Mesenteric fat pad (tissue), 1 donor: ENCODE measurements around the gene KCNN4. TPM values are rescaled to one million over a fixed set of nuclear protein-coding genes. Genes with fewer than 3 reads are reported as not detected.
"Not testable (repeated sequence)": the region's sequence is repeated elsewhere in the genome, so short reads cannot be mapped to it uniquely, and the experiment has no call there.

Experiments
- DNase-seq: peaks from one replicate; pipeline ENCODE4 v3.0.0-alpha.2; 2020; ENCODE audit warnings: low spot score
- long read RNA-seq: library from polyadenylated mRNA; unstranded; transcript quantifications from one replicate; pipeline ENCODE4 v2.0.0, GENCODE V29; 2020
- total RNA-seq: library from RNA; stranded (reverse); fragmentation: NEBNext Ultra II Directional; extraction: Animal tissue kit (Norgen Biotek cat#: 25700); gene quantifications from one replicate; pipeline ENCODE4 v1.2.1, GENCODE V29; 2021
- donor health status: DM: yes; HTN: yes; CAD: no.

KCNN4 gene
- 3.1 TPM for total RNA-seq
- long read RNA-seq, transcript KCNN4-211 (9 exons, 1,956 nt): major isoform, 5 of 8 reads
- long read RNA-seq, partial matches to known transcripts: 0 of 8 reads
- long read RNA-seq, other reads (novel, unspliced or antisense): 3 of 8 reads

DNA sequence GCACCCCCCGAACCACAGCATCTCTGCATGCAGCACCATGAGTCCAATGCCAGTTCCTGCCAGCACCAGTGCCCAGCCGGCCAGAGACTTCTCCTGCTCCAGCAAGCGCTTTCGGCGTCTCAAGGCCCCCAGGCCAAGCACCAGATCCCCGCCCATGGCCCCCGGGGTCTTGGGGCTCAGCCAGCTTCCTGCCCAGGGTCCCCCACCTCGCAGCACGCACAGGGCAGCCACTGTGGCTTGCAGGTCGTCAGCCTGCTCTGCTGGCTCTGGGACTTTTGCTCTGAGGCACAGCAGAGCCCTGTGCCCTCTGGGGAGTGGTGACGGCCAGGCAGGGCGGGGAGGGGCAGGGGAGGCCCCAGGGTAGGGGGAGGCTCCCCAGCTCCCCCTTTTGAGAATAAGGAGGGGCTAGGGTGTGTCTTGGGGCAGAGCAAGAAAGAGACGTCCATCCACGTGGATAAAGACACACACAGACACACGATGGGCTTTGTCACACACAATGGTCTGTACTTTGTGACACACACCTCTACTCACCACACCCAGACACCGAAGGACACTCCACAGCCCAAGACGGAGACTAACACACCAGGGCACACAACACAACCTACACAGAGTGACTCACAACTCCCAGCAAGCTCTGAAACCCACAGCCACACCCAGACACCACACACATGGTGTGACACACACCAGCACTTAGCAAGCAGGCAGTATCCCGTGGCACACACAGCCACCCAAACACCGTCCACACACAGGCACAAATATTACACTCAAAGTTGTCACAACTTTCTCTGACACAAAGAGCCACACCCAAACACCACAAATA is at the start of gene KCNN4:
Gene KCNN4, minus strand, starts transcription at position 268 of the 820 bp plus-strand sequence. Its CDS starts 112 bp downstream, at position 156.
- no peak for DNase-seq

DNA sequence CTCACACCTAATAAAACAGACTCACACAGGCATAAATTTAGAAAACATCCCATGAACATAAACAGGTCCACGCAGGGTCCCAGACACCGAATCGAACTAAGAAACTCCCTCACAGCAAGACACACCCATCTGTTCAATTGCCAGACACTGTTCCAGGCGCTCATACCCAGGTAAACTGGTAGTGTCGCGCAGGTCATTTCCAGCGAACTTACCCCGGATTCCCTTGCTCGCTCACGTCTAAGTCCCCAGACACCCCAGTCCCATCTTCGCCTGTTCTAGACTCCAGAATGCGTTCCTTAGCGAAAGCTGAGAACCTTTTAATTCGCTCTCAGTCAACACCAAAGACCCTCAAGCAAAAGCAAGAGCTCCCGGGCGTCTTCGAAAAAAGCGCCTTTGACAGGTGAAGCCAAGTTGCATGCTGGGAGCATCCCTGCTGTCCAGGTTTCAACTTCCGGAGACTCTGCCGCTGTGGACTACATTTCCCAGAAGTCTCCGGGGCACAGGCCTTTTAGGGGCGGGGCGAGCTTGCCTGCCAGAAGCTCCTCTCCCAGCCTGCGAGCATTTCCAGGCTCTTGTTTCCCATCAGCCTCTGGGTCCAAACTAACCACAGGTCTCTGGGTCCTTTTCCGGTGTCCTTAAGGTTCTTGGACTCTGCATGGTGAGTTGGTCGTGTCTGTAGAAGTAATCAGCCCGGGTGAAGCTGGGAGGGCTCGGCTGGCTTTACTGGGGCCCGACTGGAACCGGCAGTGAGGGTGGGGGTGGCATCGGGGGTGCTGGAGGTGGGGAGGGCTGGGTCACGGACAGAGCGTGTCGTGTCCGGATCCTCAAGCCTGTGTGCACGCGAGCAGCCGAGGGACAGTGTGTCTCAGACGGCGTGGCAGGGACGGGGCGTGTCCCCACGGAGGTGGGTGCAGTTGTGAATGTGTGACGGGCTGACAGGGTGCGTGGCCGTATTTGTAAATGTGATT is 46.3 kb upstream of the KCNN4 start, which contains the start of gene ZNF283:
Gene ZNF283, plus strand, starts transcription at position 535 of the 968 bp plus-strand sequence. CDS start 6,184 bp downstream, outside the sequence.
- peak; percentile 93 for DNase-seq

DNA sequence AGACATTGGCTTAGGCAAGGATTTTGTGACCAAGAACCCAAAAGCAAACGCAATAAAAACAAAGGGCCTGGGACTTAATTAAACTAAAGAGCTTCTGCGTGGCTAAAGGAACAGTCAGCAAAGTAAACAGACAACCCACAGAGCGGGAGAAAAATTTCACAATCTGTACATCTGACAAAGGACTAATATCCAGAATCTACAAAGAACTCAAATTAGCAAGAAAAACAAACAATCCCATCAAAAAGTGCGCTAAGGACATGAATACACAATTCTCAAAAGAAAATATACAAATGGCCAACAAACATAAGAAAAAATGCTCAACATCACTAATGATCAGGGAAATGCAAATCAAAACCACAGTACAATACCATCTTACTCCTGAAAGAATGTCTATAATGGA is 43.8 kb upstream of the KCNN4 start:
- DNase-seq: not testable (repeated sequence)

DNA sequence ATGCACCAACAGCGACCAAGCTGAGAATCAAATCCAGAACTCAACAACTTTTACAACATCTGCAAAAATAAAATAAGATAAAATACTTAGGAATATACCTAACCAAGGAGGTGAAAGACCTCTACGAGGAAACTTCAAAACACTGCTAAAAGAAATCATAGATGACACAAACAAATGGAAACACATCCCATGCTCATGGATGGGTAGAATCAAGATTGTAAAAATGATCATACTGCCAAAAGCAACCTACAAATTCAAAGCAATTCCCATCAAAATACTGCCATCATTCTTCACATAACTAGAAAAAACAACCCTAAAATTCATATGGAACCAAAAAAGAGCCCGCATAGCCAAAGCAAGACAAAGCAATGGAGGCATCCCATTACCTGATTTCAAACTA is 43.1 kb upstream of the KCNN4 start:
- DNase-seq: not testable (repeated sequence)

DNA sequence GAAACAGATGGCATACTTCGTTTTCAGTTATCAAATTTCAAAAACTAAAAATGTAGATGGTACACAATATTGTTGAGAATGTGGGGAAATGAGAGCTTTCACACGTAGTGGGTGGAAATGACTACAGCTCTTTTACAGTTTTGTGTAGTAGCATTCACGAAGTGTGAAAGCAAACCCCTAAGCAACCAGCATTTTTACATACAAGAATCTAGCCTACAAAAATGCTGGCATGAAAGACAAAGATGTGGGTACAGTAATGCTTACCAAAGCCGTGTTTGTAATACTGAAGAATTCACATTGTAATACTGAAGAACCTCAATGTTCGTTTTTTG is 40.1 kb upstream of the KCNN4 start:
- DNase-seq: no peak

DNA sequence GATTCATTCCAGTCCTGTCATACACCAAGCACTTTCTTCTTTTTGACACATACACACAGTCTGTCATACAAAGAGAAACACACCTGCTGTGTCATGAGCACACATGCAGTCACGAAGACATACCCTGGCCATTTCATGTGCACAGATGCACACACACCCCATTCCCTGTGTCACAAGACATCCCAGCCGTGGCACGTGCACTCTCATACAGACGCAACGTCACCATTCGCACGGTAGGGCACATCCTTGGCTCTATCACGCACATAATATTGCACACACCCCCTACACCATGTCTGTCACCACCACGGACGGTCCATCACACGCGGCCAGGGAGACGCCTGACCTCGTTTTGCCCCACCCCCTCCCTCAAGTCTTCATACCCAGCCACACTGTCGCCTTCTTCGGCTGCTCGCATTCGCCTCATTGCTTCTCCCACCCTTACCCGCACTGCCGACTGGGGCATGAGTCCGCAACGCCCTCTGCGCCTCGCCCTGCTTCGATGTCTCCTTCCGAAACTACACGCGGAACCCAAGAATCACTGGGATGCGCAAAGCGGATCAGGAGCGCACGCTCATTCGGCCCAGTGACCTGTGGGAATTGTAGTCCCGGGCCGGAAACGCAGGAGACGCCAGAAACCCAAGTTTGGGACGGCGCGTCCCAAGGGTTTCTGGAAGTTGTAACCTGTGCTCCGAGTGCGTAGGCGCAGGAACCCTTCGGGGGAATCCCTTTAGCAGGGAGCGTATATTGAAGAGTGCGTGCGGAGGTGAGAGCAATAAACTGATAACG is 39.5 kb upstream of the KCNN4 start:
- no peak for DNase-seq

DNA sequence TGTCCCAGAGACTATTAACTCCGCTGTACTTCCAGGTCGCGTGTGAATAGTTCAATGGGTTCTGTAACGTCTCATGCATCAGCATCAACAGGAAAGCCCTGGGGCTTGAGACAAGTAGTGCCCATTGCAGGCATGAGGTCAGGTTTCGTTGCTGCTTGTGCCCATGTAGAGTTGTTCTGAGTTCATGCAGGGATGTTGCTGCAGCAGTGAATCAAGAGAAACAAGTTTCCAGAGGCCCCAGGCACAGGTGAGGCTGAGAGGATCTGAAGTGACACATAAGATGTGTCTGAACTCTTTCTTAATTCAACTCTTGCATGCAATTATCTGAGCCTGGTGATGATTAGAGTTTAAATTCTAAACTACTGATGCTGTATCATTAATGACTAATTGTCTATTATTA is 37.7 kb upstream of the KCNN4 start:
- DNase-seq: no peak

DNA sequence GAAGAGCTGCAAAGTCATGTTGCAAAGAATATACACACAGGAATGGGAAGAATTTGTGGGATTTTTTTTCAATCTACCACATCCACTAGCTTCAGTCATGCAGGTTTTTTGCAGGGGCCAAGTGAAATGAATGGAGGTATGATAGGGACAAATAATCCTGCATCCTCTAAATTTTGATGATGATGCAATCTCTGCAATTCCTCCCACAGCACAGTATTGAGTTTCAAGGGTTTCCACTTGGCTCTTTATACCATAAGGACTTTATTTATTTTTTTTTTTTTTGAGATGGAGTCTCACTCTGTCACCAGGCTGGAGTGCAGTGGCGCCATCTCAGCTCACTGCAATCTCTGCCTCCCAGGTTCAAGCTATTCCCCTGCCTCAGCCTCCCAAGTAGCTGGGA is 36.7 kb upstream of the KCNN4 start:
- not testable (repeated sequence) for DNase-seq

DNA sequence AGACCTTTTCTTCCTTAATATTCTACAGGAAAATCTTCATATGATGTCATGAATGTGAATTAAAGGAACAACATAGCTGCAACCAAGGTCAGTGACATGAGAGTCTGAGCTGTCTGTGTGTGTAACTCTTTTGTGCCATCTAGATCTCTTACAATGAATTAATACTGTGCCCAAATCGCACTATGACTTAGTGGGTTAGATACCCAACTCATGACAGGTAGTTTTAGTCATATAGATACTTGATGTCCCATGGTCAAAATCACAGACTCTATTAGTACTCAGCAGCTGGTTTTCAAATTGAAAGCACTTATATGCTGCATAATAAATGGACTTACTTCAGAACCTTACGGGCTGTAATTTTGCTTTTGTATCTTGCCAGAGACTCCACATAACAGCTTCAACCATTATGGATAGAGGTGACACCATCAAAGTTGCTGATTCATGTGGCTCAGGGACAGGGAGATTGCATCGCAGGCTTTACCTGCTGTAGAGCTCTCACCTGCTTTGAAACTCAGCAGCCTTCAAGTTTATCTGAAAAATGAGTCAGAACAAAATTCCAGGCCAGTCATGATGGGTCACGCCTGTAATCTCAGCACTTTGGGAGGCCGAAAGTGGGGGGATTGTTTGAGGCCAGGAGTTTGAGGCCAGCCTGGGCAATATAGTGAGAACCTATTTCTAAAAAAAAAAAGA is 34.0 kb upstream of the KCNN4 start:
- DNase-seq: no peak

DNA sequence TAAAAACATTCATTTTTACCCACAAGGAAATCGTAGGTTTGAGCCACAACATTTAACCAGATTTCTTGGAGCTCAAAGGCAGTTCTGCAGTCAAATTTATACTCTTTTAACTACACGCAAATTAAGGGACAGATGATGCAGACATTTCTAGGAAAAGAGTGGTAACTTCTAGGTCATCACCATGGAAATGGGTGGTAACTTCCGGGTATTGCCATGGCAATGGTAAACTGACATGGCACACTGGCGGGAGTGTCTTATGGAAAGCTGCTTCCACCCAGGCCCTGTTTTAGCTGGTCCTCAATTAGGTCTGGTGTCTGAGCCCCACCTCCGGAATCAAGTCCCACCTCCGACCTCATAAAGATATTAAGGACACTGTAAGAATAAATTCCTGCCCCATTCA is 31.9 kb upstream of the KCNN4 start:
- no peak for DNase-seq

DNA sequence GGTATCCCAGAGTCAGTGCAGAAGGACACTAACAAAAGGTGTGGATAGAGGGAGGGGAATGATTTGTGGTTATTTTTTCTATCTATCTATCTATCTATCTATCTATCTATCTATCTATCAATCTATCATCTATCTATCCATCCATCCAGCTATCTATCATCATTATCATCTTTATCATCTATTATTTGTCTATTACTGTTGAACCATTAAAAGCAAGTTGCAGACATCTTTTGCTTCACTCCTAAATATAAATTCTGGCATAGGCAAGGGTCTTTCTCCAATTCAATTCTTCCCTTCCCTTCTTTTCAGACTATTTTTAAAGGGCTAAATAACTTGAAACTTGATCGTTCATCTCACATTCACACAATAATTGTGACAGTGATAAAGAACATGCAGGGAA is 31.5 kb upstream of the KCNN4 start:
- DNase-seq: no peak

DNA sequence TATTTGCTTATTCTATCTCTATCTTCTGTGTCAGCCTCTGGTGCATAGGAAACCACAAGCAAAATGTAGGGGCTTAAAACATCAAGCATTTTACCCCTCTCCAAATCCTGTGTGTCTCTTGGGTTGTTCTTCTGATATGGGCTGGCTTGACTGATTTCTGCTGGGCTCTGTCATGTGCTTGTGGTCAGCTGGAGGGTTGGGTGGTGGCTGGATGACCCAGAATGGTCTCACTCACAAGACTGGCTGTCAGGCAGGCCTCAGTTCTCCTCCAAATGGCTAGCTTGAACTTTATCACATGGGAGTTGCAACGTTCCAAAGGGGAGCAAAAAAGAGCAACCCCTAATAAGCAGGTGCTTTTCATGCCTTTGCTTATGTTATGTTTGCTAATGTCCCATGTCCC is 31.1 kb upstream of the KCNN4 start:
- no peak for DNase-seq

DNA sequence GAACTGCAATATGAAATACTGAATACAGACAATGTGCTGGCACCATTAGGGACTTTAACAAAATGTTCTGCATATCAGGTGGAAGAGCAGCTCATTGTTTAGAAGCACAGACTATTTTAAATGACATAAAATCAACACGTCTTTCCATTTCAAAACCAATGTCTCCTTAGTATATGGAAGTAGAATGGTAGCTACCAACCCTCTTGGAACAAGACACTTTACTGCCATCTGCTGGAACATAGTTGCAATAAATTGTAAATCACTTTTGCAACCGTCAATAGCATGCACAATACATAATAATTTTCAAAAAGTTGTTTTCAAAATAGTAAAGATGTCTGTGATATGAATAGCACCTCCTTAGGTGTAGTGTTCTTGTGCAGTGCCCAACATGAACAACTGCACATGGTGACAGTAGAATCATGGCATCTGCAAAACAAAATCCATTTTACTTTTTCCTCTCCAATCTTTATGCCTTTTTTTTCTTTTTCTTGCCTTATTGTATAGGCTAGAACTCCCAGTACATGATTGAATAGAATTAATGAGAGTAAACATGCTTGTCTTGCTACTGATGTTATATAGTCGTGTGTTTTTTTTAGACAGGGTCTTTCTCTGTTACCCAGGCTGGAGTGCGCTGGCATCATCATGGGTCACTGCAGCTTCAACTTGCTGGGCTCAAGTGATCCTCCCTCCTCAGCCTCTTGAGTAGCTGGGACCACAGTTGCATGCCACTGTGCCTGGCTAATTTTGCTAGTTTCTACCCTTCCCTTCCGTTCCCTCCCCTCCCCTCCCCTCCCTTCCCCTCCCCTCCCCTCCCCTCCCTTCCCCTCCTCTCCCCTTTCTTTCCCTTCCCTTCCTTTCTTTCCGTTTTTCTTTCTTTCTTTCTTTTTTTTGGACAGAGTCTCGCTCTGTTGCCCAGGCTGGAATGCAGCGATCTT is 29.3 kb upstream of the KCNN4 start:
- DNase-seq: no peak

DNA sequence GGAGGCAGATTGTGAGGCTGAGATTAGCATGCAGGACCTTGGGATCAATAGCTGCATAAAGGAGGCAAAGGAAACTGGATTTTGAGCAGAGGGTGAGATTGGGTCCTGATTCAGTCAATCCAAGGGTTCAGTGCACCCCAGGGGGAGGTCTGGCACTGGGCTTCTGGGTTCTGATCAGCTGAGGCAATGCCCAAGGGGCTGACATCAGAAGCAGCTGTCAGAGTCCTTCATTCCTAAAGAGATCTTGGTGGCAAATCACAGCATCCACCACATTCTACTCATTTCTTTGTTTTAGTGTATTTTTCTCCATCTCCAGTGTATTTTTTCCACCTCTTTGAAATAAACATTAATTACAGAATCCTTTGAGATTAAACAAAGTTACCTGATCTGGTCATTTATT is 26.9 kb upstream of the KCNN4 start:
- no peak for DNase-seq

DNA sequence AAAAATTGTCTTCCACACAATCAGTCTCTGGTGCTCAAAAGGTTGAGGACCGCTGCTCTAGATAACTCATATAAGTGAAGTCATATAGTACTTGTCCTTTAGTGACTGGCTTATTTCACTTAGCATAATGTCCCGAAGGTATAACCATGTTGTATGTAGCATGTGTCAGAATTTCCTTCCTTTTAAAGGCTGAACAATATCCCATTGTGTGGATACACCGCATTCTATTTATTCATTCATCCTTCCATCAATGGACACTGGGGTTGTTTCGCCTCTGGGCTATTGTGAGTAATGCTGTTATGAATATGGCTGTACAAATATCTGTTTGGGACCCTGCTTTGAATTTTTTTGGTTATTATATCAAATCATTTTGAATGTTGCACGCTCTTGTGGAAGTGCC is 26.1 kb upstream of the KCNN4 start:
- DNase-seq: no peak

DNA sequence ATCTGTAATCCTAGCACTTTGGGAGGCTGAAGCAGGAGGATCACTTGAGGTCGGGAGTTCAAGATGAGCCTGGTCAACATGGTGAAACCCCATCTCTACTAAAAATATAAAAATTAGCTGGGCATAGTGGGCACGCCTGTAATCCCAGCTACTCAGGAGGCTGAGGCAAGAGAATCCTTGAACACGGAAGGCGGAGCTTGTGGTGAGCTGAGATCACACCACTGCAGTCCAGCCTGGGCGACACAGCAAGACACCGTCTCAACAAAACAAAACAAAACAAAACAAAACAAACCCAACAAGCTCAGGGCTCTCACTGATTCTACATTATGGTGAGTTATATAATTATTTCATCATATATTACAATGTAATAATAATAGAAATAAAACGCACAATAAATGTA is 25.6 kb upstream of the KCNN4 start:
- DNase-seq: not testable (repeated sequence)

DNA sequence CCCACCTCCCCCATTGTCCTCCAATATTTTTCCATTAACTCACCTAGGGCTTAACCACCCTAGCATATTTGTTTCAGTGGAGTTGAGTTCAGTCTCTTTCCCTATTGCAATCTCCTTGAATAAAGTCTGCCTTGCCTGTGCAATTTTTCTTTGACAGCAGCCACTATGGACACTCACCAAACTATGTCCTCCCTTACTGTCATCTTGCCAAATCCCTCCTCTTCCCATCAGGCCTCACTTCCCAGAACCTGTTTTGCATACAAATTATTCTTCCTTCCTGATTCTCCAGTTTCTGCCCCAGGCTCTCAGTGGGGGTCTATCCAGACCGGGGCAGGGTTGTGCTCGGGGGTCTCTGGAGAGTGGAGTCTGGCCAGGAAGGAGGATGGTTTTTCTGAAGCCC is 23.7 kb upstream of the KCNN4 start:
- no peak for DNase-seq

DNA sequence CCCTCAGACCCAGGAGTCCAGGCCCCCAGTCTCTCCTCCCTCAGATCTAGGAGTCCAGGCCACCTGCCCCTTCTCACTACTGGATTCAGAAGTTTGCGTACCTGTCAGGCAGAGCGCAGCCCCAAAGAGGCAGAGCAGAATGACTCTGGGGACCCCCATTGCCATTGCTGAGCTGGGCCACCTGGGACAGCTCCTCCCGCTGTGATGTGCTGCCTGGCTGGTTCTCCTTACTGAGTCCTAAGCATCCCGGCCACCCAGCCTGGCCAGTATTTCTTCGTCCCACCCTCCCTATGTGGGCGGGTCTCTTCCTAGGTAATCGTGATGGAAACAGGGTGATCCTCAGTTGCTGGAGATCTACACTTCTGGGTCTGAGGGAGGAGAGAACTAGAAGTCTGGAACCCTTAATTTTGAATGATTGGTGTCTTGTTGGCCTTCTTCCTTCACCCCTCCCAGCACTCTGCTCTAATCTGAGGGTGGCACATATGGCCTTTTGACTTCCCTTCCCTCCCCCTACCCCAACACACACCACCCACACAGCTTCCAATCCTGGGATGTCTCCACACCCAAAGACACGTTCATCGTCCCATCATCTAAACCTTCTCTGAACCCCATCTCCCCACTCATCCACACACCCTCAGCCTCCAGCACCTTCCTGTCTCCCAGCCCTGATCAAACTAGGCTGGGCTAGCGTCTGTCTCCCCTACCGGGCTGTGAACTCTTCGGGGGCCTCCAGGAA is 21.6 kb upstream of the KCNN4 start, which contains the start of gene LYPD5:
Gene LYPD5, minus strand, starts transcription at position 232 of the 736 bp plus-strand sequence. Its CDS starts 67 bp downstream, at position 165.
- DNase-seq: no peak
